Measurements from ENCODE around the gene GTF2A1L. TPM values are rescaled to one million over a fixed set of nuclear protein-coding genes. Genes with fewer than 3 reads are reported as not detected.
A peak's percentile ranks its signal among the peaks of the same experiment; 100 is the strongest.

Gene GTF2A1L
- total and polyA plus RNA-seq, 2 donors (not counting 3 experiments of a cell fraction or from before 2014, with no cell fraction given) = 0.46 TPM; not detected in 1

DNA sequence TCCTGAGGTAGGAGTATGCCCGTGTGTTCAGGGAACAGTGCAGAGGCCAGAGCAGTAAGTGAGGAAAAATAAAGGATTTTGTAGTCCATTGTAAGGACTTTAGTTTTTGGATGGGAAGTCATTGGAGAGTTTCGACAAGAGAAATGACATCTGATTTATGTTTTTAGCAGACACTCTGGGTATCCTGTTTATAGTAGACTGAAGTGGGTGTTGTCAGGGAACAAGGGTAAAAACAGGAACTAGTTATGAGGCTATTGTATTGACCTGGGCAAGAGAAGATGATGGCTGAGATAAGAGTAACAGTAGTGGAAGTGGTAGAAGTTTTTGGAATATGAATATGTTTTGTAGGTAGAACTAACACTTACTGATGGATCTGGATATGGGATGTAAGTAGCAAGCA lies 59.8 kb downstream of the GTF2A1L start:
- POLR2A ChIA-PET = no interaction called here
- H3K4me2 ChIP-seq (ENCODE audit: insufficient read depth, low read length) = no peak overlapping the region
- H3K4me3 ChIP-seq (replicated peaks in 1 of 3; ENCODE audit: insufficient read depth in 1 of 3, low read depth in 1 of 3, low read length in 3 of 3) = no peak overlapping the region
- no peak overlapping the region for H3K27ac ChIP-seq (ENCODE audit: insufficient read depth, low read depth, low read length)
- intact Hi-C loops (cut with micrococcal nuclease) (no loop called here), dilution Hi-C loops (cut with MboI; ENCODE audit: extremely low pct_ligation_motif_present, low sequenced_read_pairs) (no loop called here)
- H3K27me3 ChIP-seq (ENCODE audit: control insufficient read depth in 2 of 2, insufficient read depth in 2 of 2, low read length in 2 of 2) = no peaks in the 10 kb centered on the region
- H3K79me2 ChIP-seq (ENCODE audit: control insufficient read depth, insufficient read depth, low read length) = no peaks in the 10 kb centered on the region
- CTCF ChIA-PET = no interaction called here
- H3K4me1 ChIP-seq (ENCODE audit: control insufficient read depth, extremely low read depth, insufficient read depth, low read length) = no peaks in the 10 kb centered on the region
- no peaks in the 10 kb centered on the region for H3K9me1 ChIP-seq (replicated peaks; ENCODE audit: control insufficient read depth, extremely low read depth, insufficient read depth, low read length)
- TF ChIP-seq FOS (IDR thresholded peaks at IDR 0.05; ENCODE audit: borderline replicate concordance, insufficient read depth, low read length) (no peak), POLR2AphosphoS5 (IDR thresholded peaks at IDR 0.05; ENCODE audit: insufficient read depth, low read depth, low read length) (no peak), GATA2 (IDR thresholded peaks at IDR 0.05; ENCODE audit: insufficient read depth, insufficient read length, low read depth, low read length) (no peak), JUN (IDR thresholded peaks at IDR 0.05; ENCODE audit: borderline replicate concordance, insufficient read depth, insufficient read length, low read depth) (no peak), MYC (IDR thresholded peaks at IDR 0.05; ENCODE audit: low read depth, low read length) (no peak), POLR2A (IDR thresholded peaks at IDR 0.05; ENCODE audit: low read depth, low read length) (no peak), EZH2 (IDR thresholded peaks at IDR 0.05; ENCODE audit: borderline replicate concordance, low read depth, low read length, severe bottlenecking) (no peak)
- TF ChIP-seq, protein P1, sequence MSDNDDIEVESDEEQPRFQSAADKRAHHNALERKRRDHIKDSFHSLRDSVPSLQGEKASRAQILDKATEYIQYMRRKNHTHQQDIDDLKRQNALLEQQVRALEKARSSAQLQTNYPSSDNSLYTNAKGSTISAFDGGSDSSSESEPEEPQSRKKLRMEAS (IDR thresholded peaks at IDR 0.05; ENCODE audit: insufficient read depth, insufficient read length) = no peak
- TF ChIP-seq, protein P2, sequence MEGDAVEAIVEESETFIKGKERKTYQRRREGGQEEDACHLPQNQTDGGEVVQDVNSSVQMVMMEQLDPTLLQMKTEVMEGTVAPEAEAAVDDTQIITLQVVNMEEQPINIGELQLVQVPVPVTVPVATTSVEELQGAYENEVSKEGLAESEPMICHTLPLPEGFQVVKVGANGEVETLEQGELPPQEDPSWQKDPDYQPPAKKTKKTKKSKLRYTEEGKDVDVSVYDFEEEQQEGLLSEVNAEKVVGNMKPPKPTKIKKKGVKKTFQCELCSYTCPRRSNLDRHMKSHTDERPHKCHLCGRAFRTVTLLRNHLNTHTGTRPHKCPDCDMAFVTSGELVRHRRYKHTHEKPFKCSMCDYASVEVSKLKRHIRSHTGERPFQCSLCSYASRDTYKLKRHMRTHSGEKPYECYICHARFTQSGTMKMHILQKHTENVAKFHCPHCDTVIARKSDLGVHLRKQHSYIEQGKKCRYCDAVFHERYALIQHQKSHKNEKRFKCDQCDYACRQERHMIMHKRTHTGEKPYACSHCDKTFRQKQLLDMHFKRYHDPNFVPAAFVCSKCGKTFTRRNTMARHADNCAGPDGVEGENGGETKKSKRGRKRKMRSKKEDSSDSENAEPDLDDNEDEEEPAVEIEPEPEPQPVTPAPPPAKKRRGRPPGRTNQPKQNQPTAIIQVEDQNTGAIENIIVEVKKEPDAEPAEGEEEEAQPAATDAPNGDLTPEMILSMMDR (IDR thresholded peaks at IDR 0.05; ENCODE audit: extremely low read depth in 1 of 2, insufficient read depth in 1 of 2, low read depth in 1 of 2, low read length in 2 of 2) = no peak
- FAIRE-seq (no peak), DNase-seq (ENCODE audit: low read depth, low spot score) (peak; percentile 3)
- H3K36me3 ChIP-seq (ENCODE audit: control insufficient read depth in 2 of 2, extremely low read depth in 1 of 2, insufficient read depth in 2 of 2, low read length in 2 of 2) = no peaks in the 10 kb centered on the region
- no peaks in the 10 kb centered on the region for H3K9me3 ChIP-seq (replicated peaks; ENCODE audit: control insufficient read depth, insufficient read depth, low read length)
- no peaks in the 10 kb centered on the region for H4K20me1 ChIP-seq (replicated peaks; ENCODE audit: control insufficient read depth, extremely low read depth, insufficient read depth, low read length)
- H2AFZ ChIP-seq (ENCODE audit: low read depth, low read length) = no peak overlapping the region
- no peak overlapping the region for H3K9ac ChIP-seq (replicated peaks; ENCODE audit: extremely low read depth, insufficient read depth, low read length)
- no TSS peak for BruUV-seq (replicated peaks)
